HG02571 (cell line): Measurements from ENCODE around the gene HOXA3.

Experiments used
- ATAC-seq: cut with Tn5 transposase; IDR thresholded peaks from one replicate; pipeline ENCODE4 v1.9.1; 2021; ENCODE audit warnings: mild to moderate bottlenecking, moderate library complexity; ENCODE audit not compliant: unreplicated experiment

HOXA3 gene

GRCh38 chr7:27179503-27180430 is 27.4 kb upstream of the HOXA3 start:
- ATAC-seq, result no peak

GRCh38 chr7:27179030-27179429 is 26.6 kb upstream of the HOXA3 start:
- no peak for ATAC-seq

GRCh38 chr7:27178366-27178765 is 26.0 kb upstream of the HOXA3 start:
- ATAC-seq, result no peak

GRCh38 chr7:27177795-27178320 is 25.5 kb upstream of the HOXA3 start:
- ATAC-seq, result no peak

GRCh38 chr7:27176962-27177794 is 24.8 kb upstream of the HOXA3 start:
- no peak for ATAC-seq

GRCh38 chr7:27176524-27176845 is 24.1 kb upstream of the HOXA3 start:
- ATAC-seq, result no peak

DNA sequence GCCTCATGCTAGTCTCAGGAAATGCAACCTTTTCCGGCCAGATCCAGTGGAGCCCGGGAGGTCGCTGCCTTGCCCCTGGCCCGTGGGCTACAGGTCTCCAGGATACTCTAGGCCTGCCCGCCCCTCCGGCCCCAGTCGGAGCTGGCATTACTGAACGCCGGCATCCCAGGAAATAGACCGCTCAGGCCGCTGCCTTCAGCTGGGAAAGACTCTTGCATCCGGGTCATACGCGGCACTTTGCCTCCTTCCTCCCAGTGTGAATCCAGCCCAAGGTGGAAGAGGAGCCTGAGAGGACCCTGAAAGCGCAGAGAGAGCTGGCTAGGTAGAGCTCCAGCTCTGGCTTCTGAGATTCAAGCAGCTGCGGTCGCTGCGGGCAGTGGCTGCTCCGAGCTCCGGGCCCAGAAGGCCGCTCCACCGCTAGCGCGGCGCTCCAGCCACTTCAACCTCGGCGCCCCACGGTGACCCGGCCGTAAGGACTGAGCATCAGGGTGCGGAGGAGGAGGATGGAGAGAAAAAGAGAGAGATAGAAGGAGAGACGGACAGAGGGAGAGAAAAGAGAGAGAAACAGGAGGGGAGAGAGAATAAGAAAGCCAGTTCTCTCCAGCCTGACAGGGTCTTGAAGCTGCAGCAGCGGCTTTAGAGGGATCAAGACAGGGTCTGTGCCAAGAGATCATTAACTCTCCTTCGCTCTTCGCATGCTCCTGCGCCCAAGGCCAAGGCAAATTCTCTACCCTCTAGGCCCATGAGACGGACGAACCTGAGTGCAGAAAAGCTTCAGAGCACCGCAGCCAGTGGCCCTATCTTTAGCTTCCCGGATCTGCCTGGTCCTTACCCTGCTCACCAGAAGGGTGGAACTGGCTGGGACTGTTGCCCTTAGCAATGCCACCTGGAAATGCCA is 23.5 kb upstream of the HOXA3 start:
- ATAC-seq, result no peak

DNA sequence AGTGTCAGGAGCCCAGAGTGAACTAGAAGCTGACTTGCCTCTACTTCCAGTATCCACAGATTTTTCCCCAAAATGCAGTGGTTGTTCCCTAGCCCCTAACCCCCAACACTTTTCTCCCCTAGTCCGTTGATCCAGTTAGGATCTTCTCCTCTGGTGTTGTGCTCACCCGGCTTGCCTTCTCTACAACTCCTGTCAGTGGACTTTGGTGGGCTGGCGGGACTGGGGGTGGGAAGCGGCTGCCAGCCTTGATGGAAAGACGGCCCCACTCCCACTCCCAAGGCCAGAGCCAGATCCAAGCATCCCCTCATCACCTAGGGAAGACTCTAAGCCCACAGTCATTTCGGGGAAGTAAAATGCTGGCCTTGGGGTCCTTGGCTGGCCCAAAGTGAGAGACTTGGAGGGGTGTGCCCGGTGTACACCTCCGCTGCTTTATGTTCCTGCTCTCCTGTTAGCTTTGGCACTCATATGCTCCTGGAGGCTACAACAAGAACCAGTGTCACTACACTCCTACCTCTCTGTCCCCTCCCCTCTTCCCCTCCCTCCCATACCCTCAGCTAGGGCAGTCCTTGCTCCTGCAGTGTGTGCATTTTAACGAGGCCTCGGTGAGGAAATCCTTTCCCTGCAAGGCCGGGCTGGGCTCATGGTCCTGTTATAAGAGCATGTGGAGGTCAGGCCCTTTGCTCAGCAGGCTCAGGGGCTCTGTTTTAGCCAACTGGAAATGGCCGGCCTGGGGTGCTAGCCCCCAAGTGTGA is 22.7 kb upstream of the HOXA3 start:
- ATAC-seq, result no peak

DNA sequence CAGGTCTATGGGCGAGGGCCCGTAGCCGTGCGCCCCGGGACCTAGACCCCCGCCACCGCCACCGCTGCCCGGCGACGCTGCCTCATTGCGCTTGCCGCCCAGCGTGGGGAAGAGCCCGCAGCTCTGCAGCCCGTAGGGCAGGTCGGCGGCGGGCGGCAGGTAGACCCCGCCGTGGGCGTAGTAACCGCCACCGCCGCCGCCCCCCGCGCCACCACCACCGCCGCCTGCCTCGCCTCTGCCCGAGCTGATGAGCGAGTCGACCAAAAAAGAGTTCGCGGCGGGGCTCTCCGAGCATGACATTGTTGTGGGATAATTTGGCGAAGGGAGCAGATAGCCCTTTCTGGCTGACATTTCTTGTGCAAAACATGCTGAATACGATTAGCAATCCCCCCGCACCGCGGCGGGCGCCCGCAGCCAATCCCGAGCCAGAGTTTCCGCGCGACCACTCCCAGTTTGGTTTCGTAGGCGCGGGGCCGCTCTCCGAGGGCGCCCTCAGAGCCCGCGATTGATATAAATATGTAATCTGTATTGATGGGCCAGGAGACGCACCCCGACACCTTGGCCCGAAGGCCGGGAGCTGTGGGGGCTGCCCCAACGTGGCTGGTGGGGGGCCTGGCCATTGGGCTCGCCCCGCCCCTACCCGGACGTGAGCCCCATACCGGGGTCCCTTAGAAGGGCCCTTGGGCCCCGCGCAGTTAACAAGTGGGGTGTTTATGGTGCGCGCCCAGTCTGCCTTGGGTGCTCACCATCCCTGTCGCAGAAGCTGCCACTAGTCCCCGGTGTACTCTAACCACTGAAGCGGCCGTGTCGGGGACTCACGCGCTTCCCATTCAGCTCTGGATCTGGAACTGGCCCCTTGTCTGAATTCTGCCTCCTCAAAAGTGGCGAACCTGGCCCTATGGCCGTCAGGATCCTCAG is 21.8 kb upstream of the HOXA3 start, which contains the start of gene HOXA10:
Gene HOXA10, minus strand, starts transcription at position 365 of the 918 bp plus-strand sequence. Its CDS starts 14 bp downstream, at position 351.
- no peak for ATAC-seq

DNA sequence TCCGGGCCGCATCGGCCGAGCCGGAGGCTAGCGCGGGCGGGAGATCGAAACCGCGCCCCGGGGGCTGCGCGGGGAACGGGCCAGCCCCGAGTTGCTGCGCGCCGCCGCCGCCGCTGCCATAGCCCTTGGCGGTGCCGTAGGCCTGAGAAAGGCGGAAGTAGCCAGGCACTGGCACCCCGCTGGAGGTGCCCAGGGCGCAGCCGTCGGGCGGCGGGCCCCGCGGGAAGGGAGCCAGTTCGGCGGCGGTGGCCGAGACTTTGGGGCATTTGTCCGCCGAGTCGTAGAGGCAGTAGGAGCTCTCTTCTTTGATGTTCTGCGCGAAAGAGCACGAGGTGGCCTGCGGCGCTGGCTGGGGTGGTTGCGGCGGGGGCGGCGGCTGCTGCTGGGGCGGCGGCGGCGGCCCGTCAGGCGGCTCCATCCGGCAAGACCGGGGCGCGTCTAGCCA is 21.1 kb upstream of the HOXA3 start:
- no peak for ATAC-seq

GRCh38 chr7:27172823-27173510 is 20.6 kb upstream of the HOXA3 start:
- no peak for ATAC-seq

- no peak for ATAC-seq
Observed at GRCh38 chr7:27172315-27172774, 20.0 kb upstream of the HOXA3 start.

- no peak for ATAC-seq
Observed at GRCh38 chr7:27171637-27172314, 19.4 kb upstream of the HOXA3 start.

DNA sequence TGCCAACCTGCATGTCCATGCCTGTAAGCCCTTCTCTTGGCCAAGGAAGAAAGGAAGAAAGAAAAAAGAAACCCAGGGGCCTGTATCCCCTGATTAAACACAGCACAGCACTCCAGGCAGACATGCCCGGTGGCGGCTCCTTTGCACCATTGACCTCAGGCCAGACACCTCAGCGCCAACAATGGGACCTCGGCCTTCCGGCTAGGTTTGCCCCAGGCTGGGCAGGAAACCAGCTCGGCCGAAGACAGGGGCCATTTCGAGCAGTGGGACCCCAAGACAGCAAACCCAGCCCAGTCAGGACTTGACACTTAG is 18.9 kb upstream of the HOXA3 start:
- no peak for ATAC-seq

GRCh38 chr7:27170426-27171324 is 18.3 kb upstream of the HOXA3 start:
- ATAC-seq, result no peak

DNA sequence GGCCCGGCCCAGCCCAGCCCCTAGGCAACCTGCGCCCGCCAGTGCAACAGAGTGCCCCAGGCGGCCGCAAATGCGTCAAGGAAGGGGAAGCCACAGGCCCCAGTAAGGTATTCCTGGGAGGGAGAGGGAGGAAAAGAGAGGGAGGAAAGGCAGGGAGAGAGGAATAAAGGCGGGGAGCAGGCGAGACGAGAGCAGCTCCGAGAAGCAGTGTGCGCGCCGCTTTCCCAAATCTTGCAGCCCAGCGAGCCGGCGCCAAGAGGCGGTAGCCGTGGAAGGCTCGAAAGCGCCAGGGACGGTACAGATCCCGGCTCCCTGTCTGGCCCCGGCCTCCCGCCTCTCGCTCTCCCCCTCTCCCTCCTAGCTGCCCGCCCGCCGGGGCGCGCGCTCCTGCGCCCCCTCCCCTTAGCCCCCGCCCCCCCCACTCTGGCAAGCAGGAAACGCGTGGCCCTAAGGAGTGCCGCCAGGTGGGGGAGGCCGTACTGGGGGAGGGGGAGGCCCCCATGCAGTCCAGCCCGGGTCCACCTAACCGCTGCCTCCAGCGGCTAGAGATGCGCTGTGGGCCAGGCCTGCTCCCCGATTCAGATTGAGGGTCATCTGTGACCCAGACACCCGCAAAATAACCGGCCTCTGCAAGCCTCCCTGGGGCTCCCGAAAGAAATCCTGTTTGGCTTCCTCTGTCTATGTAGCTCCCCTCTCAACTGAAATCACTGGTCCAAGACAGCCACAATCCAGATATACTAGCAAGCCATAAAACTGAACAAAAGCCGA is 17.5 kb upstream of the HOXA3 start:
- no peak for ATAC-seq
